NT2/D1 (cell line): ENCODE measurements around the gene ITFG1.

Experiments used
- SUZ12 ChIP-seq: IDR thresholded peaks from 2 replicates; pipeline ENCODE4 v1.6.1; 2011; ENCODE audit not compliant: insufficient read length, insufficient read depth; ENCODE audit errors: extremely low read depth
- YY1 ChIP-seq: IDR thresholded peaks from 2 replicates; pipeline ENCODE4 v1.6.1; 2011; ENCODE audit not compliant: insufficient read length, insufficient read depth
- ZNF274 ChIP-seq: IDR thresholded peaks from 2 replicates; pipeline ENCODE4 v1.6.1; 2011; ENCODE audit warnings: mild to moderate bottlenecking, low read depth, low read length

DNA sequence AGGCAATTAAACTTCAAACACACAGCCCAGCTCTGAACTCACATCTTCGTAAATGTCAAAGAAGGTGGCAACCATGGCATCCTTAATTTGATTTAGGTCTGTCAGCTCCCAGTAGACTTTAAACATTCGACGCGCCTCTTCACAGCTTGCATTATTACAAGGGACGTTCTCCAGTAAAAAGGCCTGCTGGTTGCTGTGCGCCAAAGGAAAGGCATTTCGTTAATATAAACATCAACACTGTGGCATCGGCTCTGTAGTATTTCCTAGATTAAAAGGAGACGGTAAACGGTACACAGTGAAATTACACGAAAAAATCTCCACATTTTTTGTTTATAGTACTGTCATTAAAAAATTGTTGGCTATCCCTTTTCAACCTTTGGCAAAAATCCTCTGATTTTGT, 200.4 kb downstream of the ITFG1 start:
- no peak for TF ChIP-seq YY1
- no peak for TF ChIP-seq ZNF274
- no peak for TF ChIP-seq SUZ12
